B cell (primary cell): ENCODE data around the gene TRIOBP.

Experiments used
- EZH2 ChIP-seq: IDR thresholded peaks from 2 replicates; pipeline ENCODE4 v1.6.1; 2012; ENCODE audit warnings: borderline replicate concordance, low read depth, mild to moderate bottlenecking, moderate library complexity, low read length; ENCODE audit not compliant: insufficient read depth, poor library complexity, severe bottlenecking
- TF ChIP-seq, protein P1 (sequence below): fragments of 200-600 bp; IDR thresholded peaks from one replicate; pipeline ENCODE4 v1.8.0; 2022; ENCODE audit warnings: antibody characterized with exemption, mild to moderate bottlenecking

DNA sequence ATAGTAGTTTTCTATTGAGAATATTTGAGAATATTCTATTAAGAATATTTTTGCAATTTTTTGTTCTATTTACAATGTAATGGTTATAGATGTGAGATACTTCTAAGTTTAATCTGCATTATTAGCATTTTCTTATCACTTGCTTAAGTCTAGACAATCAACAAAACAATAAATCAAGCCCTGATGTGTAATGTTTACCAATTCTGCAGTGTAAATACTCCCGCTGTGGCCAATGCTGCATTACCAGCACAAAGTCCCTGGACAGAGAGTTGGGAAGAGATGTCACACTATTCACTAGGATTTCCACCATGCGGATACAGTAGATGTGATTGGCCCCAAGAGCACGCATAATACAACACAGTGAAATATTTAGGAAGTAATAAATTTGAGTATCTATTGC lies 63.3 kb downstream of the TRIOBP start:
- TF ChIP-seq, protein P1, sequence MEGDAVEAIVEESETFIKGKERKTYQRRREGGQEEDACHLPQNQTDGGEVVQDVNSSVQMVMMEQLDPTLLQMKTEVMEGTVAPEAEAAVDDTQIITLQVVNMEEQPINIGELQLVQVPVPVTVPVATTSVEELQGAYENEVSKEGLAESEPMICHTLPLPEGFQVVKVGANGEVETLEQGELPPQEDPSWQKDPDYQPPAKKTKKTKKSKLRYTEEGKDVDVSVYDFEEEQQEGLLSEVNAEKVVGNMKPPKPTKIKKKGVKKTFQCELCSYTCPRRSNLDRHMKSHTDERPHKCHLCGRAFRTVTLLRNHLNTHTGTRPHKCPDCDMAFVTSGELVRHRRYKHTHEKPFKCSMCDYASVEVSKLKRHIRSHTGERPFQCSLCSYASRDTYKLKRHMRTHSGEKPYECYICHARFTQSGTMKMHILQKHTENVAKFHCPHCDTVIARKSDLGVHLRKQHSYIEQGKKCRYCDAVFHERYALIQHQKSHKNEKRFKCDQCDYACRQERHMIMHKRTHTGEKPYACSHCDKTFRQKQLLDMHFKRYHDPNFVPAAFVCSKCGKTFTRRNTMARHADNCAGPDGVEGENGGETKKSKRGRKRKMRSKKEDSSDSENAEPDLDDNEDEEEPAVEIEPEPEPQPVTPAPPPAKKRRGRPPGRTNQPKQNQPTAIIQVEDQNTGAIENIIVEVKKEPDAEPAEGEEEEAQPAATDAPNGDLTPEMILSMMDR = no peak
- TF ChIP-seq EZH2 = no peak
